ENCODE results near the gene MXRA7. TPM values are rescaled to one million over a fixed set of nuclear protein-coding genes. Genes with fewer than 3 reads are reported as not detected.

MXRA7 gene
- total RNA-seq, 2 experiments from 2014 or later: 7.5 to 8.0 TPM

DNA sequence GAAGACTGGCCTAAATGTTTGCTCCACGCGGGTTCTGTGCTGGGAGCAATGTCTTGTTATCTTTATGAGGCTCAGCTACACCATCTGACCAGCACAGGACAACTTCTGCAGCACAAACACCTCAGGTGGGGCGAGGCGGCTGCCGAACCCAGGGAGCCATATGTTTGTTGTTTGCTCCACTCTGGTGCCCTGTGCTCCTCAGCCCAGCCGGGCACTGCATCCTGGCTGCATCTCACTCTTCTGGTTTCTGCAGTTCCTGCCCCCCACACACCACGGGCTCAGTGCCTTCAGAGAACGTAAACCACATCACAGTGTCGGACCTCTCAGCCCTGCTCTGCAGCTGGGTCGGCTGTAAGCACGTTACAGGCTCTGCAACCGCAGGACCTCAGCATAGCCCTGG lies 32.4 kb downstream of the MXRA7 start:
- Mint-ChIP-seq H3K4me1 (ENCODE audit: low read depth) (peaks cover 3% of the 10 kb centered on the region), H3K27me3 (no peaks in the 10 kb centered on the region), H3K27ac (no peak overlapping the region), H3K36me3 (no peaks in the 10 kb centered on the region), H3K9me3 (no peaks in the 10 kb centered on the region), H3K4me3 (no peak overlapping the region)
- CTCF ChIA-PET: interaction anchor here (2.1 to 3.2 kb wide), 2 partner anchors 37 to 156 kb away, joined by 7 to 16 read pairs; no protein-coding TSS in a partner anchor
- intact Hi-C loops (cut with micrococcal nuclease): no loop called here
- POLR2A ChIA-PET: no interaction called here
- peak; percentile 40 for DNase-seq

DNA sequence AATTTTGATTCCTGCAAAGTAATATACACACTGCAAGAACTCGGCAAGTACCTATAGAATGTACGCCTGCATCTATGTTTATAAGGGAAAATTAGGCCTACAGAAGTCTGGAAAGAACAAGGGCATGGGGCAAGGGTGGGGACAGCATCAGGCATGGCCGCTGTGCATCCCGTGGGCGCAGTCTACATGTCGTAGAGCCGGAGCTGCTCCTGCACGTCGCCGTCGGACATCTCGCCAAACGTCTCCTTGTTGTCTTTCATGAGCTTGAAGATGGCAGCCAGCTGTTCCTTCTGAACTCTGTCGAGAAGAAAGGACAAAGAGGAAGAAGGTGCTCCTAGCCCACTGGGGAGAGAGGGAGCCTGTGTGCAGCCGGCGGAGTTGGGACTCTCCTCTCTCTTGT lies 33.4 kb downstream of the MXRA7 start:
- H3K36me3 Mint-ChIP-seq: no peaks in the 10 kb centered on the region
- CTCF ChIA-PET: interaction anchor here (0.9 to 3.2 kb wide), 3 partner anchors 38 to 155 kb away, joined by 4 to 16 read pairs (median 7); no protein-coding TSS in a partner anchor
- no peaks in the 10 kb centered on the region for H3K27me3 Mint-ChIP-seq
- H3K4me3 Mint-ChIP-seq: no peak overlapping the region
- peaks cover 7% of the 10 kb centered on the region for H3K4me1 Mint-ChIP-seq (ENCODE audit: low read depth)
- no peak for DNase-seq
- intact Hi-C loops (cut with micrococcal nuclease): no loop called here
- no peak overlapping the region for H3K27ac Mint-ChIP-seq
- POLR2A ChIA-PET: no interaction called here
- no peaks in the 10 kb centered on the region for H3K9me3 Mint-ChIP-seq

DNA sequence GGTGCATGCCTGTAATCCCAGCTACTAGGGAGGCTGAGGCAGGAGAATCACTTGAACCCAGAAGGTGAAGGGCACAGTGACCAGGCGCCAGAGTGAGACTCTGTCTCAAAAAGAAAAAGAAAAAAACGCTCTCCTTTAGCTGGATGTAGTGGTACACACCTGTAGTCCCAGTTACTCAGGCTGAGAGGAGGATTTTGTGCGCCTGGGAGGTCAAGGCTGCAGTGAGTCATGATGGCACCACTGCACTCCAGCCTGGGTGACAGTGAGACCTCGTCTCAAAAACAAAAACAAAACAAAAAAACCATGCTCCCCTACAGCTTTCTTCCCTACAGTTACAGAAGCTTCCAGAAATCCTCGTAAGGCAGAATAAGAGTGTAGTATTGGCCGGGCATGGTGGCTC lies 34.1 kb downstream of the MXRA7 start:
- Mint-ChIP-seq H3K4me3 (no peak overlapping the region), H3K4me1 (ENCODE audit: low read depth) (peaks cover 10% of the 10 kb centered on the region), H3K27ac (no peak overlapping the region), H3K9me3 (no peaks in the 10 kb centered on the region), H3K36me3 (no peaks in the 10 kb centered on the region), H3K27me3 (no peaks in the 10 kb centered on the region)
- CTCF ChIA-PET: interaction anchor here (0.8 to 3.2 kb wide), 4 partner anchors 39 to 279 kb away, joined by 3 to 16 read pairs (median 5); no protein-coding TSS in a partner anchor
- intact Hi-C loops (cut with micrococcal nuclease): no loop called here
- DNase-seq: no peak
- POLR2A ChIA-PET: no interaction called here

DNA sequence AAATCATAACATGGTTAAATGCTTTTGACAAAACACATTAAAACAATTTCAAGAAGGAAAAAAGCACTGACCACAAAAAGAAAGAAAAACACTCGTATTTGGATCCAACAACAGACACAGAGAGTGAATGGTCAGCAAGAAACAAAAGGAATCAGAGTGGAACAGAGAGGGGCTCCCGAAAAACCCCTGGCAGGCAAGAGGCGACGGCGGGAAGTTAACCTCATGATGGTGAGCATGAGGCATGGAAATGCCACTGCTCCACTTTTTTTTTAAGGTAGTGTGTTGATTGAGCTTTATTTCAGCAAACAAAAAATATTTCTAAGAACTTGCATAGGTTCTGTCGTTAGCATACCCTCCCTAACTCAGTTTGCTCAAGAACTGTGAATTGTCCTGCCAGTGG lies 35.1 kb downstream of the MXRA7 start:
- no peaks in the 10 kb centered on the region for H3K36me3 Mint-ChIP-seq
- no peak overlapping the region for H3K4me3 Mint-ChIP-seq
- H3K4me1 Mint-ChIP-seq (ENCODE audit: low read depth): peaks cover 19% of the 10 kb centered on the region
- POLR2A ChIA-PET: no interaction called here
- no peak overlapping the region for H3K27ac Mint-ChIP-seq
- CTCF ChIA-PET: interaction anchor here (0.8 kb wide), 1 partner anchor 40 kb away, joined by 3 read pairs; no protein-coding TSS in a partner anchor
- DNase-seq: no peak
- H3K27me3 Mint-ChIP-seq: no peaks in the 10 kb centered on the region
- intact Hi-C loops (cut with micrococcal nuclease): no loop called here
- H3K9me3 Mint-ChIP-seq: no peaks in the 10 kb centered on the region

DNA sequence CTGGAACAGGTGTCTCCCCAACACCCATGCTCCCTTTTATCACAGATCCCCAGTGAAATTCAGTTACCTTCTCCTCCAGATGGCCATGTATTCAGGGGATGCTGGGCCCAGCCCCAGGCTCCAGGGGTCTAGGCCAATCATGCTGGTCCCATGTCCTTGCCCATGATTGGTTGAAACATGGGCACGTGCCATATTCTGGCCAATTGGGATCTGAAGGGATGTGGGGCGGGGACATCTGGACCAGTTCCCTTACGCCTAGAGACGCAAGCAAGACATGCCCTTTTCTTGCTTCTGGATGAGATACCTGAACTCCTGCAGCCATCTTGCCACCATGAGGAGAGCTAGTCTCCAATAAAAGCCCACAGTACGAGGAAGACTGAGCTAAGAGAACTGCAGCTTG lies 36.2 kb downstream of the MXRA7 start:
- CTCF ChIA-PET: interaction anchor here (0.9 kb wide), 2 partner anchors 50 to 151 kb away, joined by 3 to 4 read pairs; no protein-coding TSS in a partner anchor
- no peak overlapping the region for H3K27ac Mint-ChIP-seq
- POLR2A ChIA-PET: no interaction called here
- H3K36me3 Mint-ChIP-seq: no peaks in the 10 kb centered on the region
- no peak for DNase-seq
- intact Hi-C loops (cut with micrococcal nuclease): loop anchor here (5.0 kb wide), 1 partner anchor 53 kb away; the partner anchor contains the start of genes JMJD6 and METTL23
- H3K9me3 Mint-ChIP-seq: no peaks in the 10 kb centered on the region
- no peak overlapping the region for H3K4me3 Mint-ChIP-seq
- peaks cover 24% of the 10 kb centered on the region for H3K4me1 Mint-ChIP-seq (ENCODE audit: low read depth)
- H3K27me3 Mint-ChIP-seq: no peaks in the 10 kb centered on the region

DNA sequence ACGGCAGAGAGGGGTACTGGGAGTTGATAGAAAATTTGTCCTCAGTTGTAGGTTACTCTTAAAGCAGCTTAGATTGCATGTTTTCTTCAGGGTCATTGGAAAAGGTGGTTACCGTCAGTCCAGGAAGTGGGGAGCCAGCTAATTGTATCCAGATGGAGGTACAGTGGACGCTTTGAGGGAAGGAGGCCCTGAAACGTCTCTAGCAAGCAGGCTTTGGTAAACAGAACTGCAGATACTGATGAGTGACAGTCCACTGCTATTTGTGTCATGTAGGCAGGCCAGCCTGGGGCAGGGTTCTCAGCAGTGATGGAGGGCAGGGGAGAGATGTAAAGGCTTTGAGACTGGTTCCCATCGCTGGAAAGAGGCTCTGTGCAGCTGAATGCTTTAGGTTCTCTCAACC lies 37.0 kb downstream of the MXRA7 start:
- DNase-seq: no peak
- Mint-ChIP-seq H3K4me3 (no peak overlapping the region), H3K27me3 (no peaks in the 10 kb centered on the region), H3K36me3 (no peaks in the 10 kb centered on the region), H3K4me1 (ENCODE audit: low read depth) (peaks cover 24% of the 10 kb centered on the region), H3K27ac (no peak overlapping the region), H3K9me3 (no peaks in the 10 kb centered on the region)
- CTCF ChIA-PET: interaction anchor here (0.6 to 0.7 kb wide), 2 partner anchors 49 to 107 kb away, joined by 3 to 4 read pairs; no protein-coding TSS in a partner anchor
- POLR2A ChIA-PET: no interaction called here
- intact Hi-C loops (cut with micrococcal nuclease): loop anchor here (5.0 kb wide), 1 partner anchor 54 kb away; the partner anchor contains the start of genes JMJD6 and METTL23

DNA sequence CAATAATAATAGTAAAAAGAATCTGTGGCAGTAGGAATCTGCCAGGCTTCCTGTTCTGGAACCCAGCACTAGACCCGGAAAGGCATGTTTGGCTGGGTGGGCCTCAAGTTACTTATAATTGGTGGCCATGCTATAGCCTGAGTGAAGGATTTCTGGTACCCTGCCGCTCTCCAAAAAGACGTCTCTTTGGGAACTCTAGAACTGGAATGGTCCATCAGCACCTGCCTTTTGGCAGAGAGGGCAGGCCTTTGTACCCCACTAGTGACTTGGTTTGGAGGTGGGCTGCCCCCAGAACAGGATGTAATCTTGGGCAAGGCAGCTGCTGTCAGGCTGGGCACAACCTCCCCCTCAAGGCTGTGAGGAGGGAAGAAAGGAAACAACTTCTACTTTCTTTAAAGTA lies 37.9 kb downstream of the MXRA7 start:
- DNase-seq: no peak
- Mint-ChIP-seq H3K27ac (no peak overlapping the region), H3K4me1 (ENCODE audit: low read depth) (peaks cover 24% of the 10 kb centered on the region), H3K4me3 (peak overlapping the region; percentile 90), H3K9me3 (no peaks in the 10 kb centered on the region), H3K36me3 (no peaks in the 10 kb centered on the region), H3K27me3 (no peaks in the 10 kb centered on the region)
- ChIA-PET POLR2A (interaction anchor here (0.9 to 2.3 kb wide), 2 partner anchors 29 to 115 kb away, joined by 4 to 11 read pairs; partner anchors contain the start of gene ST6GALNAC1), CTCF (interaction anchor here (1.0 to 2.8 kb wide), 3 partner anchors 9 to 150 kb away, joined by 3 to 26 read pairs (median 7); no protein-coding TSS in a partner anchor)
- intact Hi-C loops (cut with micrococcal nuclease): loop anchor here (5.0 kb wide), 1 partner anchor 54 kb away; the partner anchor contains the start of genes JMJD6 and METTL23

DNA sequence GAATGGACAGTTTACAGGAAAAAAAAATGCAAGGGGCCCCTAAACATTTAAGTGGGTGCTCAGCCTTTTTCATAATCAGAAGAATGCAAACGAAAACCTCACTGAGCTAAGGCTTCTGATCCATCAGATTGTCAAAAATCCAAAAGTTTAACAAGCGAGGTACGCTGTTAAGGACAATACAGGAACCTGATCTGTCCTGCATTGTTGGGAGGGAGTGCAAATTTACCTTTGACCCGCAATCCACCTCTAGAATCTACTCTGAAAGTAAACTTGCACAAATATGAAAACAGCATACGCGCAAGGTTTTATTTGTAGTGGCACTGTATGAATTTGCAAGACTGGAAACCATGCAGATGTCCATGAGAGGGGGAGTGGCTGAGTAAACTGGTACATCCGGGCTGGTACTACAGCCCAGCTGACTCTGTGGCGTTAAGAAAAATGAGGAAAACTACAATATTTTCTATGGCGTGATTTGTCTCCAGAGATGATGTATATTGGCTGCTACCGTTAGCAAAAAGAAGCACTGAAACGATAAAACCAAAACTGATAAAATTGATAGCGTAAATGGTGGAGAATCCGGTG lies 38.4 kb downstream of the MXRA7 start:
- no peaks in the 10 kb centered on the region for H3K27me3 Mint-ChIP-seq
- peaks cover 24% of the 10 kb centered on the region for H3K4me1 Mint-ChIP-seq (ENCODE audit: low read depth)
- no peaks in the 10 kb centered on the region for H3K36me3 Mint-ChIP-seq
- peak overlapping the region; percentile 90 for H3K4me3 Mint-ChIP-seq
- no peak for DNase-seq
- H3K27ac Mint-ChIP-seq: peak overlapping the region; percentile 93
- ChIA-PET CTCF (interaction anchor here (0.6 to 2.8 kb wide), 4 partner anchors 10 to 149 kb away, joined by 3 to 26 read pairs (median 5); no protein-coding TSS in a partner anchor), POLR2A (interaction anchor here (0.7 to 2.3 kb wide), 5 partner anchors 9 to 464 kb away, joined by 3 to 11 read pairs (median 4); partner anchors contain the start of gene ST6GALNAC1)
- intact Hi-C loops (cut with micrococcal nuclease): loop anchor here (5.0 kb wide), 1 partner anchor 55 kb away; the partner anchor contains the start of genes JMJD6 and METTL23
- H3K9me3 Mint-ChIP-seq: no peaks in the 10 kb centered on the region

DNA sequence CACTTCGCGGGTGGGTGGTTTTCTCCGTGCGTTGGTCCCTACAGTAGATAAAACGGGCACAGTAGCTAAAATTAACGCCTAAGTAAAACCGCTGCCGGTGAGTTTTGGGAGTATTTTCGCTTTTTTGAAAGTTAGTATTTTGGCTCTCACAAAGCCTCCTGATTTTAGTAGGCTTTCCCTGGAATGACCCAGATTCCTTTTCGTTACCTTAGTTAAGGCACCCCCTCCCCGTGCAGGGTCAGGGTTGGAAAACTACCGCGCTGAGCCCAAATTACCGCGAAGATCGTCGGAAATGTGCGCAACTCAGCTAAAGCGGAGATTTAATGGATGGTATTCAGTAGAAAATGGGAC lies 38.9 kb downstream of the MXRA7 start:
- H3K36me3 Mint-ChIP-seq: no peaks in the 10 kb centered on the region
- no peaks in the 10 kb centered on the region for H3K27me3 Mint-ChIP-seq
- DNase-seq: no peak
- peaks cover 24% of the 10 kb centered on the region for H3K4me1 Mint-ChIP-seq (ENCODE audit: low read depth)
- ChIA-PET CTCF (interaction anchor here (0.6 to 2.8 kb wide), 4 partner anchors 10 to 149 kb away, joined by 3 to 26 read pairs (median 5); no protein-coding TSS in a partner anchor), POLR2A (interaction anchor here (0.7 to 2.3 kb wide), 5 partner anchors 10 to 463 kb away, joined by 3 to 11 read pairs (median 4); partner anchors contain the start of gene ST6GALNAC1)
- intact Hi-C loops (cut with micrococcal nuclease): loop anchor here (2.0 to 5.0 kb wide), 3 partner anchors 43 to 157 kb away; partner anchors contain the start of genes JMJD6 and METTL23
- no peaks in the 10 kb centered on the region for H3K9me3 Mint-ChIP-seq
- H3K4me3 Mint-ChIP-seq: peak overlapping the region; percentile 90
- H3K27ac Mint-ChIP-seq: peak overlapping the region; percentile 93

DNA sequence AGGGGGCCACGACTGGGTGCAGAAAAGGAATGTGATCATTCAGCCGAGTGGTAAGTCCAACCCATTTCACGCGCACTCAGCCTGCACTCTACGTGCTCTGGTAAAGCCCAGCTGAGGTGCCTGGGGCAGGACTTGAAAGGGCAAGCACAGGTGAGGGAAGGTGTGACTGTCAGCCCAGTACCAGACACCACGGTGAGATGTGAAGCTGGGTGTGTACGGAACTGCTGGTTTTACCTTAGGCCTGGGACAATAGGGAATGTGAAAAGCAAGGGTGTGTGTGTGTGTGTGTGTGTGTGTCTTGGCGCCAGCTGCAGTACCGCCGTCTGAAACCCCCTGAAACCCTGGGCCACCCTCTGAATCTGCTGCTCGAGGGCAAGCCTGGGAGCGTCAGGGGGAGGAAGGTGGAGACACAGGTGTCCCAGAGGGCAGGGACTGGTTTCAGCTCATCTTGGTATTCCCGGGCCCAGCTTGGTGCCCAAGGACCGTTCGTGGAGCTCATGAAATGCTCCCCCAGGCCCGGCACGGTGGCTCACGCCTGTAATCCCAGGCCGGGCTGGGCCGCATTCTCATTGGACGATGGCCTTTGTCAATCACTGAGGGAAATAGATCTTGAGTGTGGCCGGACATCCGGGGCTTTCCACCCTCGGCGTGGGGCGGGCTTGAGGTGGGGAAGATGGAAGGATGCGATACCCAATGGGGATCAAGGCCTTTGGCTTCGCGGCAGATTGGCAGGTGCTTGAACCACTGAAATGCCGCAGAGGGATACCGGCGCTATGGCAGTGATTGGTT lies 39.4 kb downstream of the MXRA7 start:
- Mint-ChIP-seq H3K4me1 (ENCODE audit: low read depth) (peaks cover 24% of the 10 kb centered on the region), H3K4me3 (peak overlapping the region; percentile 90), H3K27me3 (no peaks in the 10 kb centered on the region), H3K36me3 (no peaks in the 10 kb centered on the region), H3K27ac (peak overlapping the region; percentile 93), H3K9me3 (no peaks in the 10 kb centered on the region)
- CTCF ChIA-PET: interaction anchor here (0.7 to 2.8 kb wide), 5 partner anchors 11 to 416 kb away, joined by 3 to 26 read pairs (median 3); no protein-coding TSS in a partner anchor
- peak; percentile 100 for DNase-seq
- POLR2A ChIA-PET: interaction anchor here (0.7 to 2.3 kb wide), 4 partner anchors 10 to 462 kb away, joined by 3 to 11 read pairs (median 6); no protein-coding TSS in a partner anchor
- intact Hi-C loops (cut with micrococcal nuclease): loop anchor here (2.0 to 5.0 kb wide), 3 partner anchors 43 to 157 kb away; partner anchors contain the start of genes JMJD6 and METTL23

DNA sequence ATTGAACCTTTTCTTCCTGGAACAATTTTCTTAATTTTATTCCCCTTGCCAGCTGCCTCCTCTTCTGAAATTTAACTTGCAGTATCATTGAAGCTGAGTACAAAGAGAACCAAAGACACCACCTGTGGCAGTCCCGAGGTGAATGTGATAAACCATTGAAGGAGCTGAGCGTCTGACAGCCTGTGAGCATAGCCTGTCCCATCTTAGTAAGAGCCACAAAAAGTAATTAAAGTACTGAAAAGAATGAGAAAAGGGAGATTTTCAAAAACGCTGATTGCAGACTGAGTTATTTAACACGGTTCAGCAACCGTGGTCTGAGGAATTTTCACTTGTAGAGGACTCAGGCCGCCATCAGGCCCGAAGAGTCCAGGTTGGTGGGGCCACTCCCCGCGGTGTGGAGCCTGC lies 40.0 kb downstream of the MXRA7 start:
- POLR2A ChIA-PET: interaction anchor here (2.3 kb wide), 1 partner anchor 113 kb away, joined by 11 read pairs; no protein-coding TSS in a partner anchor
- Mint-ChIP-seq H3K9me3 (no peaks in the 10 kb centered on the region), H3K27ac (peak overlapping the region; percentile 93), H3K27me3 (no peaks in the 10 kb centered on the region), H3K4me1 (ENCODE audit: low read depth) (peaks cover 24% of the 10 kb centered on the region), H3K4me3 (peak overlapping the region; percentile 90), H3K36me3 (no peaks in the 10 kb centered on the region)
- intact Hi-C loops (cut with micrococcal nuclease): loop anchor here (2.0 to 5.0 kb wide), 3 partner anchors 44 to 156 kb away; partner anchors contain the start of genes JMJD6 and METTL23
- CTCF ChIA-PET: interaction anchor here (0.7 to 2.8 kb wide), 4 partner anchors 11 to 416 kb away, joined by 3 to 26 read pairs (median 3); no protein-coding TSS in a partner anchor
- no peak for DNase-seq

Measured in activated CD4-positive, alpha-beta memory T cell treated with anti-CD3 and anti-CD28 coated beads for 36 hours (primary cell).